Retina (tissue), 1 donor: ENCODE results near the gene GPALPP1.
"Not testable (repeated sequence)": the region's sequence is repeated elsewhere in the genome, so short reads cannot be mapped to it uniquely, and the experiment has no call there.

Experiments
- DNase-seq: peaks from one replicate; pipeline ENCODE4 v3.0.0-alpha.2; 2016

GPALPP1 gene

GRCh38 chr13:45007823-45008222 lies 18.5 kb downstream of the GPALPP1 start:
- DNase-seq: no peak

- DNase-seq: no peak
Observed at GRCh38 chr13:45011198-45011597, 21.9 kb downstream of the GPALPP1 start.

- DNase-seq: no peak
Observed at GRCh38 chr13:45015300-45015699, 26.0 kb downstream of the GPALPP1 start.

- no peak for DNase-seq
Observed at GRCh38 chr13:45016792-45017425, 27.6 kb downstream of the GPALPP1 start.

GRCh38 chr13:45019981-45020380 lies 30.6 kb downstream of the GPALPP1 start:
- DNase-seq: not testable (repeated sequence)

- no peak for DNase-seq
Observed at GRCh38 chr13:45021250-45021649, 31.9 kb downstream of the GPALPP1 start.

DNA sequence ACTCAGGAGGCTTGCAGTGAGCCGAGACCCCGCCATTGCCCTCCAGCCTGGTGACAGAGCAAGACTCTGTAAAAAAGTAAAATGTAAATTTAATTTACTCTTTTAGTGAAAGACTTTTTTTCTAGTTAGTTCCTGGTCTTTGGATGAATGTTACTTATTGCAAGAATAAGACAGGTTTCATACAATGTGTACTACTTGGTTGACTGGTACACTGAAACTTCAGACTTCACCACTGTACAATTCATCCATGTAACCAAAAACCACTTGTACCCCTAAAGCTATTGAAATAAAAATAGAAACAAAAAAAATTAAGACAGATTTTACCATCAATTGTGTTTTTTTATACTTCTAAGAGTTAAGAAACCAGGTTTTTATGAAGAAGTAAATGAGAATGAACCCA lies 35.5 kb downstream of the GPALPP1 start:
- DNase-seq: no peak

GRCh38 chr13:45034342-45034741 lies 45.0 kb downstream of the GPALPP1 start:
- DNase-seq: no peak

- no peak for DNase-seq
Observed at GRCh38 chr13:45036206-45036605, 46.9 kb downstream of the GPALPP1 start.

DNA sequence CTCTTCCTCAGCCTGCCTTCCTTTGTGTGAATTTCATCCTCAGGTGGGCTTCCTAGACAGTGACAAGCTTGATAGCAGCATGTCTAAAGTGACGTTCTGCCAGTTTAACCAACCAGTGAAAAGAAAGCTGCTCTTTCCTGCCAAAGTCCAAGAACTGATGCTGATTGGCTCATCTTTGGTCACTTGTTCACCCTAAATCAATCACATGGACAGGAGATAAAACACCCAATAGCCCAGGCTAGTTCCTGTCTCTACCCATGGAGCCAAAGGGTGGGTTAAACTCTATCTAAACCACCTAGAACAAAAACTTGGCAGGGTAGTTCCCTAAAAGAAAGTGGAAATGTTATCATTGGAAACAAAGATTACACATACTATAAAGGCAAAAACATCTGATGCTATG lies 50.8 kb downstream of the GPALPP1 start:
- DNase-seq: no peak

- no peak for DNase-seq
Observed at GRCh38 chr13:45040622-45041021, 51.3 kb downstream of the GPALPP1 start.

DNA sequence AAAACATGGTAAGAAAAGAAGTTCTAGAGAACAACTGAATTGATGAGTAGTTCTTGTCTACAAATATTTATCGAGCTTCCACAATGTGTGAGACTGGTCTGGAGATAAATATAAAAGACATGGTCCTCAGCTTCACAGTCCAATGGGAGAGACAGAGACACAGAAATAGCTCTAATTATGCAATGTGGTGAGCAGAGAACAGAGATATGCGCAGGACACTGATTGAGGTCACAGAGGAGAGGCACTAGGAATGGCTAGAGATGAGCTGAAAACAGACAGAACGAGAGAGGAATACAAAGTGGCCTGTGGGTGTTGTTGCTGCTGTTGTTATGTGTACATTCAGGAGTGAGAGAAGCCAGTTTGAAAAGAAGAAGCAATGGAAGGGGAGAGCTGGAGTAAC lies 53.2 kb downstream of the GPALPP1 start:
- DNase-seq: no peak

DNA sequence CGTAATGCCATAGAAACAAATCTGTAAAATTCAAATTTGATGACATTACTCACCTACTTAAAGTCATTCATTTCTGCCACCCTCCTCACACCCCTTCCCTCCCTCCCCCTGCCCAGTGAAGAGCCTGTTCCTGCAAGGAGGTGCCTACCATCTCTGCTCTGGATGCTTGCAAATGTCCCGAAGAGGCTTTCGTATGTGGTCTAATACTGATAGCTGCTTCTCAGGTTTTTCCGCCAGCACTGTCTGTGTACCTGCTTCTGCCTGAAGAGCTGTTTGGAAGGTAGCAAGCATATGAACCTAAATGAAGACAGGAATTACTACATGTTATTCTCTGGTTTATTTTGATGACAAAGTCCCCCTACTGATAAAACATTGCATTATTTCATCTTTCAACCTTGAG lies 57.1 kb downstream of the GPALPP1 start:
- peak; percentile 10 for DNase-seq

- peak; percentile 85 for DNase-seq
Observed at GRCh38 chr13:45047394-45048310, 58.3 kb downstream of the GPALPP1 start.

DNA sequence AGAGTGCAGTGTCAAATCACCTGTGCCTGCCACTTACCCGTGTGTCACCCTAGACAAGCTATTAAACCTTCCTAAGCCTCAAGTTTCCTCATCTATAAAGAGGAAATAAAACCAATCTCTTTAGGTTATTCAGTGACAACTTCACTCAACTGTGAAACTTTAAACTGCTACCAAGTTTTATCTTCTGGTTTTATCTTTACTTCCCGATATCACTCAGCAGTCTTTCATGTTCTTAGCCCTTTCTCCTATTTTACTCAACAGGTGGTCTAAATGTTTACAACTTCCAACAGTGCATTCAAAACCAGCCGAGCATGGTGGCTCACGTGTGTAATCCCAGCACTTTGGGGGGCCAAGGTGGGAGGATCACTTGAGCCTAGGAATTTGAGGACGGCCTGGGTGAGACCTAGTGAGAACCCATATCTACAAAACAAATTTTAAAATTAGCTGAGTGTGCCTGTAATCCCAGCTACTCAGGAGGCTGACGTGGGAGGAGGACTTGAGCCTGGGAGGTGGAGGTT lies 59.6 kb downstream of the GPALPP1 start:
- DNase-seq: no peak

DNA sequence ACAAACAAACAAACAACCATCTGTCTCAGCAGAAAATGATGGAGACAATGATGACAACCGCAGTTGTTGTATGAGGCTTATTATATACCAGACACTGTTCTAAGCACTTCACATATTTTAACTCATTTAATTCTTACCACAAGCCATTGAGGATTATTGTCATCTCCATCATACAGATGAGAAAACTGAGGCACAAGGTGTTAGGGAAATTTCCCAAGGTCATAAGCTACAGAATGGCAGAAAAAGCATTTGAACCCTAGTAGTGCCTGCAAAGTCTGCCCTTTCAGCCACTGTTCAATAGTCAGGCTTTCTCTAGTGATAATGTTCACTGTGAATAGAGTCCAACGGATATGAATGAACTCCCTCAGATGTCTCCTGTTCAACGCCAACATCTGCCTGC lies 60.1 kb downstream of the GPALPP1 start:
- DNase-seq: no peak

DNA sequence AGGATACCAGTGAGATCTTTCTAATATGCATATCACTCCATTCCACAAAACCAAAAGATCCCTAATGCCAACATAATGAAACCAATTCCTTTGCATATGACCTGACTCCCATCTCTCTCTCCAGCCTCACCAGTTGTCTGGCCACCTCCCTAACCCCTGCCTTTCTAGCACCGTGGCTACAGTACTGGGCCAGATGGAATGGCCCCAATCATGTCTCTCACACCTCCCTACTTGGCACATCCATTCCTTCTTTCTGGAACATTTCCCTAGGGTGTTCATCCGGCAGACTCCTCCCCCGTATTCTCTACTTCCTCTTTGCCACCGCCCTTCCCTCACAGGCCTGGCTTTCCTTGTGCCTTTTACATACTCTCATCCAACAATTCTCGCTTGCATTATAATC lies 62.0 kb downstream of the GPALPP1 start:
- no peak for DNase-seq

DNA sequence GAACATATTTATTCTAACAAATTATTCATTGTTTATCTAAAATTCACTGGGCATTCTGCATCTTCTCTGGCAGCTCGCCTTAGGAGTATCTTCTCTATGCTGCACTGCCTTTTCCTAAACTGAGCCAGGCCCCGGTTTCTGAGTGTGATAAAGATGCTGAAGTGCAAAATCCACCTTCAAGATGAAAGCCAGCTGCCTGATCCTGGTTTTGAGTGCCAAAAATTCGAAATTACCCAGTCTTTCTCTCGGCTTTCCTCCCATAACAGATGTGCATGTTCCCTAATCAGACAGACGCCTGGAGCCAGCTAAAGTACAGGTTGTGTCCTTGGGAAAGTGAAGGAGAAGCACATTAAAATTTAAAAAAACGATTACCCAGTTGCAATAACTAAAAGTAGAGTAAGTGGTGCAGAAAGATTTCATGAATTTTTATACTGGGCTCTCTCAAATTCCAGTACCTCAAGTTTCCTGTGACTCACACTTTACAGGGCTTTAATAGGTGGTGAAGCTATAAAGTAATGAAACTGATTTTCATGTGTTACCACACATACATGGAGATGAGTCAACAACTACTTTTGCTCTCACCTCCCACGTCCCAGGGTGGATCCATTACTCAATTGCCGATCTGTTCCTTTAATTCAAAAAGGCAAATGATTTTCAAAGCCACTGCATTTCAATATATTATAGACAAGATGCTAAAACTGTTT lies 66.0 kb downstream of the GPALPP1 start:
- DNase-seq: no peak

DNA sequence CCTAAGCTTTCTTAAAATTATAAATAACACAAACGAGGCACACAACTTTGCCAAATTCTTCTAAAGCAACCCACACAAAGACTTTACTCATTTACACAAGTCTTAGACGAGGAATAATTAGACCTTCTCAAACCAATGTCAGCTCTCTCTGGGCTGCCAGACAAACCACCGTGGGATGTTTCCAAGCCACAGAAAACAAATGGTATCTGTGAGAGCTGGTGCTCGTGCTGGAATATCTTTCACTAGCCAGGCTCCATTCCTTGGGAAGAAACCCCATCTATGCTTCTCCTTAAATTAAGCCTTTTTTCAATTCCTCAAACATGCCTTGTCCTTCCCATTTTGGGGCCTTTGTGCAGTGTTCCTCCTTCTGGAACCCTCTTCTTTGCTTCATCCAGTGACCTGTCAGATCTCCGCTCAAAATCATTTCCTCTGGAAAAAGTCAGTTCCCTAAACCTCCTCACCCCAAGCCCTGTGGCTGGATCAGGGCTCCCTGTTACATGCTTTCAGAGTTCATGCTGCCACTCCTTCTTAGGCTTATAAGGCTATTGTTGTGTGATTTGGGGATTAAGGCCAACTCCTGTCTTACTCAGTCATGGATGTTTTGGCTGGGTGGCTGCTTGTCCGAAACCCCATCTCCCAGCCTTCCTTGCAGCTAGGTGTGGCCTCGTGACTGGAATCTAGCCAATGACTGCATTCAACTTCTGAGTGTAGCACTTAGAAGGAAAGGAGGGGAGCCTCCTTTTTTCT lies 66.7 kb downstream of the GPALPP1 start:
- DNase-seq: no peak

DNA sequence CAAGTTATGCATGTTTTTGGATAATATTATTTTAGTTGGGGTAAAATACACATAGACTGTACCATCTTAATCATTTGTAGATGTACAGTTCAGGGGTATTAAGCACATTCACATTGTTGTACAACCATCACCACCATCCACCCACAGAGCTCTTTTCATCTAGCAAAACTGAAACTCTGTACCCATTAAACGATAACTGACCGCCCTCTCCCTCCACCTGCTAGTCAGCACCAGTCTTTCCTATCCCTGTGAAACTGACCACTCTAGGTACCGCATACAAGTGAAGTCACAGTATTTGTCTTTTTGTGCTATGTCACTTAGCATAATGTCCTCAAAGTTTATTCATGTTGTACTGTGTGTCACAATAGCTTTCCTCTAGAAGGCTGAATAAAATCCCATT lies 70.7 kb downstream of the GPALPP1 start:
- DNase-seq: no peak

DNA sequence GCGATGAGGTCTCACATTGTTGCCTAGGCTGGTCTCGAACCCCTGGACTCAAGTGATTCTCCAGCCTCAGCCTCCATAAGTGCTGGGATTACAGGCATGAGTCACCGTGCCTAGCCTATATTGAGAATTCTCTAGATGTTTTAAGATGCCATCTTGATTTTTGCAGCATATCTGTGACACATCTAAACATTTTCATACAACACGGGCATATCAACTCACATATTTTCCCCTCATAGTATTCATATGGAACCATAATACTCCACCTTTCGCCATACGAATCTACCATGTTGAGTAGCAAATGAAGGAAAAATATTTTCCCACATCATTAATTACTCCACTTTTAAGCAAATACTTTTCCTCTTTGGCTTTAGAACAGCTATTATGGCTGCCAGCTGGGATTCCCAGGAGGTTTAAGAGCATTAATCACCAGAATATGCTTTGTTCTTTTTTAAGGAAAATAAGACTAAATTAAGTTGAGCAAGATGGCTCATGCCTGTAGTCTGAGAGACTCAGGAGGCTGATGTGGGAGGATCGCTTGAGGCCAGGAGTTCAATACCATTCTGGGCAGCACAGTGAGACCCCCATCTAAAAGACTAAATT lies 74.0 kb downstream of the GPALPP1 start:
- no peak for DNase-seq

- DNase-seq: not testable (repeated sequence)
Observed at GRCh38 chr13:45063889-45064288, 74.6 kb downstream of the GPALPP1 start.
